ENCODE data around the gene RAB7A. TPM values are rescaled to one million over a fixed set of nuclear protein-coding genes. Genes with fewer than 3 reads are reported as not detected.
"Not testable (repeated sequence)": the region's sequence is repeated elsewhere in the genome, so short reads cannot be mapped to it uniquely, and the experiment has no call there.

The RAB7A gene
- polyA plus RNA-seq, 1 donor (not counting 4 experiments of a cell fraction or from before 2014, with no cell fraction given), result 364 TPM

DNA sequence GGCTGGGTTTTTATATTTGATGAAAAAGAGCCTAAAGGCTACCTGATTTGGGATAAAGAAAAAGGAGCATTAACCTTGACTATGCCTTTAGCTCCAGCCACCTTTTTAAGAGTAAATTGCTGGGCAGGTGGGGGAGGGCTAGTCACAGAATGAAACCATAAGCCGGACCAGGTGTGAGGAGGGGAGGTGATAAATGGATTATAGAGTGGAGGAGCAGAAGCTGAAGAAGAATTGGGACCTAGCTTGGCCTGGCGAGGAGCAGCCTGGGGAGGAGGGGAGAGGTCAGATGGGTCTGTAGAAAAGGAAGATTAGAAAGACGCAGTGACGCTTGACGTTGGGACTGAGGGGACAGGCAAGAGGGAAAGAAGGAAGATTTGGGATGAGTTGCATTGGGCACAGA, 107.0 kb downstream of the RAB7A start:
- dilution Hi-C loops (cut with MboI; ENCODE audit: extremely low pct_ligation_motif_present, low sequenced_read_pairs); H3K27ac ChIP-seq (ENCODE audit: control insufficient read depth, insufficient read depth, low read length); H3K79me2 ChIP-seq (ENCODE audit: control insufficient read depth, insufficient read depth, low read length); H3K4me2 ChIP-seq (ENCODE audit: control insufficient read depth, extremely low read depth, insufficient read depth, low read depth, low read length); H3K9ac ChIP-seq (ENCODE audit: control insufficient read depth, extremely low read depth, insufficient read depth, low read length); H3K4me3 ChIP-seq (ENCODE audit: control insufficient read depth in 2 of 3, extremely low read depth in 1 of 3, insufficient read depth in 2 of 3, low read depth in 1 of 3, low read length in 3 of 3); H2AFZ ChIP-seq (ENCODE audit: control insufficient read depth, low read length); H3K27me3 ChIP-seq (ENCODE audit: control insufficient read depth, extremely low read depth, insufficient read depth, low read length); FAIRE-seq; DNase-seq (ENCODE audit: low read depth, low spot score); H3K9me3 ChIP-seq (ENCODE audit: control insufficient read depth, low read depth, low read length); H3K4me1 ChIP-seq (ENCODE audit: control insufficient read depth, extremely low read depth, insufficient read depth, low read length); H3K9me1 ChIP-seq (ENCODE audit: control insufficient read depth, extremely low read depth, insufficient read depth, low read length); H4K20me1 ChIP-seq (ENCODE audit: control insufficient read depth, extremely low read depth, insufficient read depth, low read length); H3K36me3 ChIP-seq (ENCODE audit: control insufficient read depth in 2 of 2, extremely low read depth in 1 of 2, insufficient read depth in 2 of 2, low read length in 2 of 2): not testable (repeated sequence)

DNA sequence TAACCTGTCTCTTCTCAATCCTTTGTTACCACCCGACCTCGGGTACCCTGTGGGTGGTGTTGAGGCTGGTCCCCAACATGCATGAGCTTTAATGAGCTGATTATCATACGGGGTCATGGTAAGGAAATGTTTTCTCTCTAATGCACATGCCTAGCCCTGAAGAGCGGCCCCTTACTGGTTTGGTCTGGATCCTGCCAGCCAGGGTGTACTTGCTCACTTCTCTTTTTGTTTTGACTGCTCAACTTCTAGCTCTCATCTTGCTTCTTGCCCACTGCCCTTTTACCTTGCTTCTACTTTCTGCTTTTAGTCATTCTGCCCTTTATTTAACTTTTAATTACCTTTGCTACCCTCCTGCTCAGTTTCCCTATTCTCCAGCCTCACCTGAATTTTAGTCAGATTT, 109.1 kb downstream of the RAB7A start:
- Histone ChIP-seq H3K79me2 (ENCODE audit: control insufficient read depth, insufficient read depth, low read length) (no peaks in the 10 kb centered on the region), H3K9me1 (ENCODE audit: control insufficient read depth, extremely low read depth, insufficient read depth, low read length) (no peaks in the 10 kb centered on the region), H3K4me2 (ENCODE audit: control insufficient read depth, extremely low read depth, insufficient read depth, low read depth, low read length) (no peak overlapping the region), H3K9ac (ENCODE audit: control insufficient read depth, extremely low read depth, insufficient read depth, low read length) (no peak overlapping the region), H3K36me3 (ENCODE audit: control insufficient read depth in 2 of 2, extremely low read depth in 1 of 2, insufficient read depth in 2 of 2, low read length in 2 of 2) (no peaks in the 10 kb centered on the region), H3K27ac (ENCODE audit: control insufficient read depth, insufficient read depth, low read length) (no peak overlapping the region), H4K20me1 (ENCODE audit: control insufficient read depth, extremely low read depth, insufficient read depth, low read length) (no peaks in the 10 kb centered on the region), H3K4me1 (ENCODE audit: control insufficient read depth, extremely low read depth, insufficient read depth, low read length) (no peaks in the 10 kb centered on the region), H3K9me3 (ENCODE audit: control insufficient read depth, low read depth, low read length) (no peaks in the 10 kb centered on the region), H2AFZ (ENCODE audit: control insufficient read depth, low read length) (no peak overlapping the region), H3K27me3 (ENCODE audit: control insufficient read depth, extremely low read depth, insufficient read depth, low read length) (no peaks in the 10 kb centered on the region), H3K4me3 (ENCODE audit: control insufficient read depth in 2 of 3, extremely low read depth in 1 of 3, insufficient read depth in 2 of 3, low read depth in 1 of 3, low read length in 3 of 3) (no peak overlapping the region)
- no peak for TF ChIP-seq EZH2 (IDR thresholded peaks at IDR 0.05; ENCODE audit: low read length)
- TF ChIP-seq, protein P1, sequence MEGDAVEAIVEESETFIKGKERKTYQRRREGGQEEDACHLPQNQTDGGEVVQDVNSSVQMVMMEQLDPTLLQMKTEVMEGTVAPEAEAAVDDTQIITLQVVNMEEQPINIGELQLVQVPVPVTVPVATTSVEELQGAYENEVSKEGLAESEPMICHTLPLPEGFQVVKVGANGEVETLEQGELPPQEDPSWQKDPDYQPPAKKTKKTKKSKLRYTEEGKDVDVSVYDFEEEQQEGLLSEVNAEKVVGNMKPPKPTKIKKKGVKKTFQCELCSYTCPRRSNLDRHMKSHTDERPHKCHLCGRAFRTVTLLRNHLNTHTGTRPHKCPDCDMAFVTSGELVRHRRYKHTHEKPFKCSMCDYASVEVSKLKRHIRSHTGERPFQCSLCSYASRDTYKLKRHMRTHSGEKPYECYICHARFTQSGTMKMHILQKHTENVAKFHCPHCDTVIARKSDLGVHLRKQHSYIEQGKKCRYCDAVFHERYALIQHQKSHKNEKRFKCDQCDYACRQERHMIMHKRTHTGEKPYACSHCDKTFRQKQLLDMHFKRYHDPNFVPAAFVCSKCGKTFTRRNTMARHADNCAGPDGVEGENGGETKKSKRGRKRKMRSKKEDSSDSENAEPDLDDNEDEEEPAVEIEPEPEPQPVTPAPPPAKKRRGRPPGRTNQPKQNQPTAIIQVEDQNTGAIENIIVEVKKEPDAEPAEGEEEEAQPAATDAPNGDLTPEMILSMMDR (optimal IDR thresholded peaks at IDR 0.05 in 1 of 3, IDR thresholded peaks at IDR 0.05 in 1 of 3, conservative IDR thresholded peaks at IDR 0.05 in 1 of 3; ENCODE audit: extremely low read depth in 1 of 3, insufficient read depth in 2 of 3, low read length in 3 of 3), result no peak
- DNase-seq (ENCODE audit: low read depth, low spot score) (no peak), FAIRE-seq (no peak)
- dilution Hi-C loops (cut with MboI; ENCODE audit: extremely low pct_ligation_motif_present, low sequenced_read_pairs), result no loop called here
